Stomach (tissue), 4 donors: ENCODE measurements around the gene MED17.

Experiments
- POLR2A ChIP-seq, 4 donors: fragments of 450-650 bp; IDR thresholded peaks; one replicate each; pipeline ENCODE4 v1.6.1; 2016; ENCODE audit warnings: antibody characterized with exemption in 4 of 4, control low read depth in 2 of 4, mild to moderate bottlenecking in 1 of 4, moderate library complexity in 1 of 4
- POLR2AphosphoS5 ChIP-seq, 3 donors: sonication (generic); formaldehyde crosslinking; IDR thresholded peaks; one replicate each; pipeline ENCODE4 v1.6.1; 2016; ENCODE audit warnings: antibody characterized with exemption in 3 of 3
- TF ChIP-seq, protein P1 (sequence below), 7 experiments: fragments of 450-650 bp in 4 of 7; fragments of 200-600 bp in 3 of 7; sonication (generic) in 3 of 7; IDR thresholded peaks; one replicate each; pipeline ENCODE4 v1.5.1; 2016 to 2019; ENCODE audit warnings: antibody characterized with exemption in 7 of 7, control low read depth in 2 of 7, mild to moderate bottlenecking in 1 of 7

GRCh38 chr11:93840981-93841380 is 56.9 kb downstream of the MED17 start:
- TF ChIP-seq, protein P1, sequence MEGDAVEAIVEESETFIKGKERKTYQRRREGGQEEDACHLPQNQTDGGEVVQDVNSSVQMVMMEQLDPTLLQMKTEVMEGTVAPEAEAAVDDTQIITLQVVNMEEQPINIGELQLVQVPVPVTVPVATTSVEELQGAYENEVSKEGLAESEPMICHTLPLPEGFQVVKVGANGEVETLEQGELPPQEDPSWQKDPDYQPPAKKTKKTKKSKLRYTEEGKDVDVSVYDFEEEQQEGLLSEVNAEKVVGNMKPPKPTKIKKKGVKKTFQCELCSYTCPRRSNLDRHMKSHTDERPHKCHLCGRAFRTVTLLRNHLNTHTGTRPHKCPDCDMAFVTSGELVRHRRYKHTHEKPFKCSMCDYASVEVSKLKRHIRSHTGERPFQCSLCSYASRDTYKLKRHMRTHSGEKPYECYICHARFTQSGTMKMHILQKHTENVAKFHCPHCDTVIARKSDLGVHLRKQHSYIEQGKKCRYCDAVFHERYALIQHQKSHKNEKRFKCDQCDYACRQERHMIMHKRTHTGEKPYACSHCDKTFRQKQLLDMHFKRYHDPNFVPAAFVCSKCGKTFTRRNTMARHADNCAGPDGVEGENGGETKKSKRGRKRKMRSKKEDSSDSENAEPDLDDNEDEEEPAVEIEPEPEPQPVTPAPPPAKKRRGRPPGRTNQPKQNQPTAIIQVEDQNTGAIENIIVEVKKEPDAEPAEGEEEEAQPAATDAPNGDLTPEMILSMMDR (IDR thresholded peaks at IDR 0.05): no peak
- no peak for TF ChIP-seq POLR2AphosphoS5 (IDR thresholded peaks at IDR 0.05)
- no peak for TF ChIP-seq POLR2A (IDR thresholded peaks at IDR 0.05)
